Naive thymus-derived CD8-positive, alpha-beta T cell (primary cell): ENCODE results near the gene CADM1. TPM values are rescaled to one million over a fixed set of nuclear protein-coding genes. Genes with fewer than 3 reads are reported as not detected.

Experiments
- ATAC-seq, 2 donors: fragments of 150-1000 bp; cut with Tn5 transposase in 1 of 2; sonication (Bioruptor Pico), chemical (Tn5 transposase) in 1 of 2; 1 replicate in 1 of 2; 2 replicates in 1 of 2; pipeline ENCODE4 v1.10.0; 2021; ENCODE audit warnings: mild to moderate bottlenecking in 2 of 2, moderate library complexity in 2 of 2
- POLR2A ChIA-PET: fragments of 350-600 bp; sonication (Branson Sonifier 250); formaldehyde crosslinking; loops from one replicate; lab custom pipeline; 2021; ENCODE audit warnings: antibody characterized with exemption; lab: Charles Lee
- DNase-seq, 10 donors: peaks; one replicate each; pipeline versions ENCODE4 v3.0.0 to v3.0.0-alpha.2; 2020 to 2022
- H3K27ac Mint-ChIP-seq, 10 donors: one replicate each; pipeline ENCODE4 v1.8.0; 2020 to 2022; ENCODE audit warnings: mild to moderate bottlenecking in 10 of 10, mixed read lengths in 10 of 10, moderate library complexity in 4 of 10, inconsistent platforms in 1 of 10
- H3K27me3 Mint-ChIP-seq, 5 donors: one replicate each; pipeline ENCODE4 v1.8.0; 2021 to 2022; ENCODE audit warnings: mixed read lengths in 5 of 5
- H3K36me3 Mint-ChIP-seq, 3 donors: one replicate each; pipeline ENCODE4 v1.8.0; 2020 to 2022; ENCODE audit warnings: mixed read lengths in 3 of 3, mild to moderate bottlenecking in 2 of 3, inconsistent platforms in 1 of 3
- H3K4me1 Mint-ChIP-seq, 4 donors: one replicate each; pipeline ENCODE4 v1.8.0; 2021 to 2022; ENCODE audit warnings: mixed read lengths in 4 of 4
- H3K4me3 Mint-ChIP-seq, 10 donors: one replicate each; pipeline ENCODE4 v1.8.0; 2020 to 2022; ENCODE audit warnings: mild to moderate bottlenecking in 10 of 10, mixed read lengths in 10 of 10, moderate library complexity in 6 of 10, inconsistent platforms in 1 of 10
- H3K9me3 Mint-ChIP-seq, 9 donors: one replicate each; pipeline ENCODE4 v1.8.0; 2020 to 2022; ENCODE audit warnings: mixed read lengths in 9 of 9, mild to moderate bottlenecking in 3 of 9, inconsistent platforms in 1 of 9, moderate library complexity in 1 of 9
- polyA plus RNA-seq, 3 donors: library from polyadenylated mRNA; unstranded; fragments of 300-500 nt; fragmentation: Illumina TruSeq; gene quantifications; one replicate each; pipeline ENCODE4 v1.2.3, GENCODE V29; 2021
- total RNA-seq, 8 experiments: library from RNA in 2 of 8; stranded (reverse) in 2 of 8; gene quantifications; one replicate each; pipeline ENCODE4 v1.2.3 and lab custom pipeline; 2021 to 2026

CADM1 gene
- total and polyA plus RNA-seq, 5 experiments from 2014 or later = 3.5 TPM; not detected in 4

GRCh38 chr11:115348416-115348815 lies 155.8 kb downstream of the CADM1 start:
- no peak overlapping the region for H3K4me3 Mint-ChIP-seq
- peaks cover 0 to 5% (median 0%) of the 10 kb centered on the region in 9 donors for H3K9me3 Mint-ChIP-seq
- ATAC-seq (no peak), DNase-seq (no peak)
- H3K27me3 Mint-ChIP-seq = peaks cover 0 to 23% (median 7%) of the 10 kb centered on the region in 5 donors
- no peak overlapping the region for H3K27ac Mint-ChIP-seq
- no peaks in the 10 kb centered on the region for H3K36me3 Mint-ChIP-seq
- no peaks in the 10 kb centered on the region for H3K4me1 Mint-ChIP-seq
- POLR2A ChIA-PET = no interaction called here

- Mint-ChIP-seq H3K36me3 (no peaks in the 10 kb centered on the region), H3K4me3 (no peak overlapping the region), H3K4me1 (no peaks in the 10 kb centered on the region), H3K27ac (no peak overlapping the region), H3K9me3 (peaks cover 0 to 5% (median 0%) of the 10 kb centered on the region in 9 donors), H3K27me3 (peaks cover 0 to 23% (median 7%) of the 10 kb centered on the region in 5 donors)
- POLR2A ChIA-PET = no interaction called here
- no peak for DNase-seq
- no peak for ATAC-seq
Observed at GRCh38 chr11:115347106-115347505, 157.1 kb downstream of the CADM1 start.

- ATAC-seq = no peak
- H3K4me1 Mint-ChIP-seq = no peaks in the 10 kb centered on the region
- H3K36me3 Mint-ChIP-seq = no peaks in the 10 kb centered on the region
- no peak overlapping the region for H3K27ac Mint-ChIP-seq
- peaks cover 0 to 5% (median 0%) of the 10 kb centered on the region in 9 donors for H3K9me3 Mint-ChIP-seq
- no peak overlapping the region for H3K4me3 Mint-ChIP-seq
- H3K27me3 Mint-ChIP-seq = peaks cover 0 to 23% (median 7%) of the 10 kb centered on the region in 5 donors
- POLR2A ChIA-PET = no interaction called here
- no peak for DNase-seq
Observed at GRCh38 chr11:115345840-115346239, 158.4 kb downstream of the CADM1 start.

GRCh38 chr11:115345361-115345760 lies 158.9 kb downstream of the CADM1 start:
- ATAC-seq = no peak
- peaks cover 0 to 5% (median 0%) of the 10 kb centered on the region in 9 donors for H3K9me3 Mint-ChIP-seq
- H3K27me3 Mint-ChIP-seq = peaks cover 0 to 23% (median 7%) of the 10 kb centered on the region in 5 donors
- H3K36me3 Mint-ChIP-seq = no peaks in the 10 kb centered on the region
- POLR2A ChIA-PET = no interaction called here
- no peak for DNase-seq
- no peaks in the 10 kb centered on the region for H3K4me1 Mint-ChIP-seq
- H3K4me3 Mint-ChIP-seq = no peak overlapping the region
- no peak overlapping the region for H3K27ac Mint-ChIP-seq

GRCh38 chr11:115344846-115345245 lies 159.4 kb downstream of the CADM1 start:
- DNase-seq (no peak), ATAC-seq (no peak)
- Mint-ChIP-seq H3K9me3 (peaks cover 0 to 5% (median 0%) of the 10 kb centered on the region in 9 donors), H3K4me3 (no peak overlapping the region), H3K27me3 (peaks cover 2 to 20% (median 2%) of the 10 kb centered on the region in 5 donors), H3K27ac (peak overlapping the region in 1 of 10 donors; percentile 24), H3K36me3 (no peaks in the 10 kb centered on the region), H3K4me1 (no peaks in the 10 kb centered on the region)
- POLR2A ChIA-PET = no interaction called here

GRCh38 chr11:115342142-115342541 lies 162.1 kb downstream of the CADM1 start:
- H3K27ac Mint-ChIP-seq = no peak overlapping the region
- H3K36me3 Mint-ChIP-seq = no peaks in the 10 kb centered on the region
- no peak overlapping the region for H3K4me3 Mint-ChIP-seq
- no peaks in the 10 kb centered on the region for H3K4me1 Mint-ChIP-seq
- no peaks in the 10 kb centered on the region for H3K9me3 Mint-ChIP-seq
- ATAC-seq (no peak), DNase-seq (no peak)
- POLR2A ChIA-PET = no interaction called here
- H3K27me3 Mint-ChIP-seq = peaks cover 1 to 15% (median 3%) of the 10 kb centered on the region in 5 donors

GRCh38 chr11:115340874-115341273 lies 163.3 kb downstream of the CADM1 start:
- no peak overlapping the region for H3K27ac Mint-ChIP-seq

GRCh38 chr11:115338476-115338875 lies 165.7 kb downstream of the CADM1 start:
- Mint-ChIP-seq H3K27ac (no peak overlapping the region), H3K4me1 (no peaks in the 10 kb centered on the region), H3K4me3 (no peak overlapping the region), H3K36me3 (no peaks in the 10 kb centered on the region), H3K9me3 (no peaks in the 10 kb centered on the region), H3K27me3 (peaks cover 0 to 3% (median 0%) of the 10 kb centered on the region in 5 donors)
- POLR2A ChIA-PET = no interaction called here
- DNase-seq = no peak
- ATAC-seq = no peak

More at GRCh38 chr11:115340874-115341273, 163.3 kb downstream of the CADM1 start:
- H3K4me1 Mint-ChIP-seq = no peaks in the 10 kb centered on the region
- DNase-seq (no peak), ATAC-seq (no peak)
- POLR2A ChIA-PET = no interaction called here
- peaks cover 1 to 15% (median 3%) of the 10 kb centered on the region in 5 donors for H3K27me3 Mint-ChIP-seq
- H3K9me3 Mint-ChIP-seq = no peaks in the 10 kb centered on the region
- no peaks in the 10 kb centered on the region for H3K36me3 Mint-ChIP-seq
- H3K4me3 Mint-ChIP-seq = no peak overlapping the region

GRCh38 chr11:115334932-115335788 lies 169.1 kb downstream of the CADM1 start:
- no peak overlapping the region for H3K27ac Mint-ChIP-seq
- H3K4me1 Mint-ChIP-seq = no peaks in the 10 kb centered on the region
- peaks cover 0 to 2% (median 0%) of the 10 kb centered on the region in 5 donors for H3K27me3 Mint-ChIP-seq
- H3K4me3 Mint-ChIP-seq = no peak overlapping the region
- H3K9me3 Mint-ChIP-seq = no peaks in the 10 kb centered on the region
- ATAC-seq = no peak
- peak in 2 of 10 donors; percentile 4 to 9 for DNase-seq
- no peaks in the 10 kb centered on the region for H3K36me3 Mint-ChIP-seq
- POLR2A ChIA-PET = no interaction called here

- H3K36me3 Mint-ChIP-seq = no peaks in the 10 kb centered on the region
- no peak overlapping the region for H3K4me3 Mint-ChIP-seq
- H3K4me1 Mint-ChIP-seq = no peaks in the 10 kb centered on the region
- no peak for ATAC-seq
- peaks cover 0 to 1% (median 0%) of the 10 kb centered on the region in 5 donors for H3K27me3 Mint-ChIP-seq
- POLR2A ChIA-PET = no interaction called here
- no peak for DNase-seq
- no peaks in the 10 kb centered on the region for H3K9me3 Mint-ChIP-seq
- H3K27ac Mint-ChIP-seq = no peak overlapping the region
Observed at GRCh38 chr11:115333949-115334348, 170.3 kb downstream of the CADM1 start.

- no peak for DNase-seq
- POLR2A ChIA-PET = no interaction called here
- Mint-ChIP-seq H3K4me1 (no peaks in the 10 kb centered on the region), H3K4me3 (no peak overlapping the region), H3K27me3 (peaks cover 0 to 1% (median 0%) of the 10 kb centered on the region in 5 donors), H3K27ac (no peak overlapping the region), H3K36me3 (no peaks in the 10 kb centered on the region), H3K9me3 (no peaks in the 10 kb centered on the region)
- no peak for ATAC-seq
Observed at GRCh38 chr11:115333121-115333520, 171.1 kb downstream of the CADM1 start.

- no peaks in the 10 kb centered on the region for H3K9me3 Mint-ChIP-seq
- no peaks in the 10 kb centered on the region for H3K27me3 Mint-ChIP-seq
- DNase-seq = no peak
- no peak overlapping the region for H3K4me3 Mint-ChIP-seq
- H3K27ac Mint-ChIP-seq = no peak overlapping the region
- POLR2A ChIA-PET = no interaction called here
- no peaks in the 10 kb centered on the region for H3K36me3 Mint-ChIP-seq
- no peak for ATAC-seq
- no peaks in the 10 kb centered on the region for H3K4me1 Mint-ChIP-seq
Observed at GRCh38 chr11:115330684-115331482, 173.3 kb downstream of the CADM1 start.

- H3K27me3 Mint-ChIP-seq = peaks cover 0 to 18% (median 4%) of the 10 kb centered on the region in 5 donors
- no peak for ATAC-seq
- H3K4me1 Mint-ChIP-seq = peaks cover 0 to 8% (median 3%) of the 10 kb centered on the region in 4 donors
- no peaks in the 10 kb centered on the region for H3K36me3 Mint-ChIP-seq
- POLR2A ChIA-PET = no interaction called here
- H3K9me3 Mint-ChIP-seq = no peaks in the 10 kb centered on the region
- no peak overlapping the region for H3K27ac Mint-ChIP-seq
- no peak for DNase-seq
- no peak overlapping the region for H3K4me3 Mint-ChIP-seq
Observed at GRCh38 chr11:115326526-115326925, 177.7 kb downstream of the CADM1 start.
